NCI-H2107 treated with DMSO at 0.1 percent for 48 hours (cell line): ENCODE results near the gene GAS2L2.

Experiments
- DNase-seq: peaks from one replicate; lab custom pipeline; 2025; ENCODE audit not compliant: unreplicated experiment; lab: John Stamatoyannopoulos, UW

Gene GAS2L2

DNA sequence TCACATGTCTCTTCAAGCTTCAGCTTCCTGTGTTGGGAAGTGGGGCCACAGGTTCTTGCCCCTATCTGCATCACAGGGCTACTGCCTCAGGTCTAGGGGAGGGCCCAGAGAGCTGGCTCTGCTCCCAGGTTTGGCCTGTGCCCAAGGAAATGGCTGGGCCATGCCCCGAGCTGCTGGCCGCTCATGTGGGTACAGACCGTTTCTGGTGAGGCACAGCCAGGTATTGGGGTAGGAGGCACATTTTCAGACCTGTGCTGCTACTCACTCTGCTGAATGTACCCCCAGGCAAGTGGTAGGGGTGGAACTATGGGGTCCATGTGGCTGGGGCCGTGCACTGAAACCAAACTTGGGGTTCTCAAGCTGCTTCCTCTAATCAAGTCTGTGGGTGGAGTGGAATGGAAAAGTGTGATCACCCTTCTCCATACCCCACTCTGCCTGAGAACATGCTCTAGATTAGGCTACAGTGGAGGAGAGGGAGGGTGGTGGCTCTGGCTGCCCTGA lies 4.6 kb downstream of the GAS2L2 start:
- DNase-seq, result no peak

DNA sequence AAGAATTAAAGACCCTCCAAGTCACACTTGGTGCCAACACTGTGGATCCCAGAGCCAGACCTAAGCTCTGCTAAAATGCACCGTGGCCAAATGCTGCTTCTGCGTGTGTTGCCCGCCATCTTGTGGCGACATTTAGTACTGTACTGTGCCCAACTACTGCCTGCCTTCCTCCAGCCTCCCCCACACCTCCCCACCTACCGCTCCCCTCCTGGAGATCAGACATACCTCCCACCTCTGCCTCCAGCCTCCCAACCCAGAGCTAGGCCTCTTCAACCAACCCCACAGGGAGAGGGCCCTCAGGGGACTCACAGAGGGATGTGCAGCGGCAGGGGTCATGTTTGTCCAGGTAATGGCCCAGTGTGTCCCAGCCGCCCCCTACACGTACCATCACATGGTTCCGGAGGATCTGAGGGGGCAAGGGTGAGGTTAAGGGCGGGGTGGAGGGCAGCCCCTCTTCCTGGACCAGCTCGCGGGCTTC lies 5.5 kb downstream of the GAS2L2 start:
- DNase-seq, result peak; percentile 55

DNA sequence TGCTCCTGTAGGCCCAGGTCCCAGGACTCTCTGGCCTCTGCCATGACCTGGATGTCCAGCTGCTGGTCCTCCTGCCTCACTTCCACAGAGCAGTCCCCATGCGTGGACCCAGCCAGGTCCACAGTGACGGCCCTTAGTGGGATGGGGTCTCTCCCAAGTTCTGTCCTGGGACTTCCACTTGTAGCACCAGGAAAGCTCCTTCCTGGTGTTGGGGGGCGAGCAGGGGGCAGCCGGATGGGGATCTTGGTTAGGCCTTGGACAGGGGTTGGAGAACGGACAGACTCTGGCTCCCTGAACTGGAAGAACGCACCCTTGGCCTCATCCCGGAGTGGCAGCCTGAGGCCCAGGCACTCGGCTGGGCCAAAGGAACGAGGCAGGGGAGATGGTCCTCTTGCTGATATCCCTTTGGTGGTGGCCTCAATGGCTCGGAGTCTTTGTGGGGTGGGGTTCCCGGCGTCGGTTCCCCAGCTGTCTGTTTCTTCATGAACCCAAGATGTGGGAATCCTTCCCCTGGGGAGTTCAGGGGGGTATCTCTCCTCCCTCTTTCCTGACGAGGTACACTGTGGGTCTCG lies 7.2 kb downstream of the GAS2L2 start:
- no peak for DNase-seq

DNA sequence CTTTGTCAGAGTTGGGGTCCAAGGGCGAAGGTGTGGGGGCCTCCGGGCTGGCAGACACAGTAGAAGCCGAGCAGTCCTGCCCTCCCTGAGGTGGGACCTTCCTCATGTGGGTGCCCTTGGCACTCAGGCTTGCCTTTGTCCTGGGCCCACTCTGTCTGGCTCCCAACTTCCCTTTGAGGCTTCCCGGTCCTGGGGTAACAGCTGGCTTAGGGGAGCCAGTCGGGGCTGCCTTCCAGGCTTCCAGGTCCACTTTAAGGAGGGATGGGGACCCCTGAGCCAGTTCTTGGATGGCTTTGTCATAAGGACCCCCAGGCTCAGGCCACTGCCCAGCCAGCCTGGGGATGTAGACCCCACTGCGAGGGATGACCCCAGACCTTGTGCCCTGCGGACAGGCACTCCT lies 7.8 kb downstream of the GAS2L2 start:
- DNase-seq, result no peak

DNA sequence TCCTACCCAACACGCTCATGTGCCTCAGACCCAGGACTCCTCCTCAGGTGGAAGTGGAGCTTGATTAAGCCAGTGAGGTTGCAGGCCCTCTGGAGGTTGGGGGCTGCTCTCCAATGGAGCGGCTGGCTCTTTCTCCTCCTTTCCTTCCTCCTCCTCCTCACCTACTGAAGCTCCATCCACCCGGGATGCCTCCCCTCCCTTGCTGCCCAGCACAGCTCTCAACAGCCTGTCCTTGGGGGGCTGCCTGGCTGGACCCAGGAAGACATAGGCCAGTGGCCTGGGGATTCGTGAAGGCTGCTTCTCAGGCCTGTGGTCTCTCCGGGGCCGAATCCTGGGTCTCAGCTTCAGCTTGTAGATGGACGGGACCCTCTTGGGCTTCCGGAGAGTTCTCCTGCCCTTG lies 8.2 kb downstream of the GAS2L2 start:
- DNase-seq, result no peak

DNA sequence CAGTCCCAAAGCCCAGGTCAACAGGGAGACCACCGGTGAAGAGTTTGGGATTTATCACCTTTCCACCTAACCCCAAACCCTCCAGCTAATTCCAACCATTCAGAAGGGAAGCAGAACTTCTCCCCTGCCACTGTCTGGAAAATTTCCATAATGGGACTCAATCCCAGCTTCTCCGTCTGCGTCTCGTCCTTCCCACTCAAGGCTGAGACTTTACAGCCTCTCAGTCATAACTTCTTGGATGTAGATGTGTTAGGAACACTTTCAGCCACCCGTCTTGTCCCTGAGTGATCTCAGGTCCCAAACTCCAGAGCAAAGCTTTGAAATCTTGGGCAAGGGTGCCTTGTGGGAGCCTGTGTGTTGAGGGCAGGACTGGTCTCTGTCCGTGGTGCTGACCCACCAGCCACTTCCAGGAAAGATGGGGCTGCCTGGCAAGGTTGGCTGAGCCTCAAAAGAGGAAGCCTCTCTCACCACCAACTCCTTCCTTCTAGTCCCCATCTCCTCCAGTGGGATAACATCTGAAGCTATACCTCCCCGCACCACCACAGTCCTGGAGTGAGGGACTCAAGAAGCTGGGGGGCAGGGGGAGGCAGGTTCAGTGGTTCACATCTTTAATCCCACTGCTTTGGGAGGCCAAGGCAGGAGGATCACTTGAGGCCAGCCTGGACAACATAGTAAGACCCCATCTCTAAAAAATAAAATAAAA lies 9.3 kb downstream of the GAS2L2 start:
- no peak for DNase-seq

DNA sequence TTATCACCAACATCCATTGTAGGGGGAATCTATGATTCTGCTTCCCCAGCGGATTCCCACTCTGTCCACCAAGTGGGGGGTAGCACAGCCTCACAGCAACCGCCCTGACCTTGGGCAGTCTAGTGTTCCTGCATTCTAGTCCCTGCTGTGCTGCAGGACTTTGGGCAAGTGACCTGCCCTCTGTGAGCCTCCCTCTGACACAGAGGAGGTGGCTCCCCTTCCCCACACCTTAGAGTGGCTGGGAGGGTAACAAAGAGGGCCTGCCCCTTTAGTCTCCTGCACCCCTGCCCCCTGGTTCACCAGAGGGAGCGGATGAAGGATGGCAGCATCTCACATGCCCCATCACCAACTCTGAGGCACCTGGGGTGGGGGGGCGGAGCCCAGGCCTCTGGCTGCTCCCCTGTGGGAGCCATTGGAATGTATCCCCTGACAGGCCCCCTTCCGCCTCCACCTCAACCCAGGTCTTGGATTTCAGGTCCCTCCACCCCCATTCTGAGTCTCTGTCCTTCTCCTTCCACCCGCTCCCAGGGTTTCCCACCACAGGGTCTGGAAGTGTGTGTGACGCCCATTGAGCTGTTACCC lies 10.1 kb downstream of the GAS2L2 start:
- no peak for DNase-seq

DNA sequence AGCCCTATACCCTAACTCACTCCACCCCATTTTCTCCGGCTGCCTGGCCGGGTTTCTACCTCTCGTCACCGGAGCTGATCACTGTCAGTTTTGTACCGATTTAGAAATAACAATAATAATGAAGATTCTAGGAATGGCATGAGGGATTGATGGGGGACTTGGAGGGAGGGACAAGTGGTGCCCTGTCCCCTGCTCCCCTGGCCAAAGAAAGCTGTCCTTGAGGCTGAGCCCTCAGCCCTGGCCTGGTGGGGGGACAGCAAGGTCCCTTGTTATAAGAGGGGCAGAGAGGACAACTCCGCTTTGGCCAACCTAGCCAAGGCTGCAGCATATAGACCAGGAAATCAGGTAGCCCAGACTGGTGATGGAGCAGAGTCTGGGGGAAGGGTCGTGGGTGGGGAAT lies 10.5 kb downstream of the GAS2L2 start:
- DNase-seq, result no peak

DNA sequence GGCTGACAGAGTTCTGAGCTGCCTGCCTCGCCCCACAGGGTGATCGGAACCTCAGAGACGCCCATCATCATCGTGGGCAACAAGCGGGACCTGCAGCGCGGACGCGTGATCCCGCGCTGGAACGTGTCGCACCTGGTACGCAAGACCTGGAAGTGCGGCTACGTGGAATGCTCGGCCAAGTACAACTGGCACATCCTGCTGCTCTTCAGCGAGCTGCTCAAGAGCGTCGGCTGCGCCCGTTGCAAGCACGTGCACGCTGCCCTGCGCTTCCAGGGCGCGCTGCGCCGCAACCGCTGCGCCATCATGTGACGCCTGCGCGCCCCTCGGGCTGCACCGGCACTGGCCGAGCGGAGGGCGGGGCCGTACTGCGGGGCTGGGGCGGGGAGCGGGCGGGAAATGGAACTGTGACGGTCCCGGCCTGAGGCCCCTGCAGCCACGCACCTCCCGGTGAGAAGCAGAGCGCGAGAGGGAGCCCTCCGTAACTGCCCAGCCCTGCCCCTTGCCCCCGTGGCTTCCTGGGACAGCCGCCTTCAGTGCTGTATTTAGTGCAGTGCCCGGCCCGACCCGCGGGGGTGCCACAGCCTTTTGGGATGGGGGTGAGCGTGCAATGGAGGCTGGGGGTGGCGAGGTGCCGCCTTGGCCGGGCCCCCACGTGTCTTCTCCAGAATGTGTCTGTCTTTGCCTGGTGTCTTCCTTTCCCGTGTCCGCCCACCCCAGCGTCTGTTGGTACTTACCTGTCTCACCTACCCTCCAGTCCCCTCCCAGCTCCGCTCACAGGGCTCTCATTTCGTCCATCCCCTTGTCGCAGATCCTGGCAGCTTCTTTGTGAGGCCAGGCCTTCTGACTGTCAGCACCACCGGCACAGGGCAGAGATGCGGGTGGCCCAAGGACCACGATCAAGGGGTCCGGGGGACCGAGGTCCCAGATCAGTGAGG lies 11.8 kb downstream of the GAS2L2 start:
- no peak for DNase-seq

DNA sequence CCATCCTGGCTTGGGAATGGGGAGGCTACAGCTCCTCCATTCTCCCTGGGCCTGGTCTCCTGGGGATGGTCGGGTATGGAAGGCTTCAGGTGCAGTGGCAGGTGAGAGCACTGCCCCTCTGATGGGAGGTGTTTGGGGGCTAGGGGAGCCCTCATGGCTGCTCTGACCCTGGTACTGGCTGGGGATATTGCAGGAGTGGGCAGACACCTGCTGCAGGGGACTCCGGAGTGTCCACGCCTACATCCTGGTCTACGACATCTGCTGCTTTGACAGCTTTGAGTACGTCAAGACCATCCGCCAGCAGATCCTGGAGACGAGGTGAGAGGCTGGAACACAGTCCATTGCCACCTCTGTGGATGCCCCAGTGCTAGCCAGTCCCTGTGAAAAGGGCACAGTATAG lies 12.8 kb downstream of the GAS2L2 start:
- DNase-seq, result no peak

DNA sequence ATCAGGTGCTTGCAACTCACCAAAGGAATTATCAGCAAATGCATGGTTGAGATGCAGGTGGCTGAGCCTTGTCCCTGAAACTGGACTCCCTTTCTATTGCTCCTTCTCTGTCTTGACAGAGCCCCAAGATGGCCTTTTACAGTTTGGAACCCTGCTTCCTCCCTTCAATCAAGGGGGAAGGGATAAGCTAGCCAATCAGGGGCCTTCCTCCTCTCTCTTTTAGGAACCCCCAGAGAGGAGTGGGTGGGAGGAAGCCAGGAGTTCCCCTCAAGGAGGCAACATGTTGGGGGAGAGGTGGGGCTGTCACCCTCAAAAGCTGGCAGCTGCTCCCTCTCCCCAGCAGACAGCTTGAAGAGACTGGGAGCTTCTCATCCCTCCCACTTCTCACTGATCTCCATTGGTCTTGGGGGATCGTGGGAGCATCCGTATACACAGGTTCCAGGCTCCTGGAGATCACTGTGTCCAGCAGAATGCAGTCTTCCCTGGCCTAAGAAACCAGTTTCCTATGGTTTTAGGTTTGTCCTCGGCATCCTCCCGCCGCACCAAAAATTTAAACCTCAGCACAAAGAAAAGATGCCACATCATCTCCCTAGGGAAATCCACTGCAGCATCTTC lies 14.4 kb downstream of the GAS2L2 start:
- no peak for DNase-seq

DNA sequence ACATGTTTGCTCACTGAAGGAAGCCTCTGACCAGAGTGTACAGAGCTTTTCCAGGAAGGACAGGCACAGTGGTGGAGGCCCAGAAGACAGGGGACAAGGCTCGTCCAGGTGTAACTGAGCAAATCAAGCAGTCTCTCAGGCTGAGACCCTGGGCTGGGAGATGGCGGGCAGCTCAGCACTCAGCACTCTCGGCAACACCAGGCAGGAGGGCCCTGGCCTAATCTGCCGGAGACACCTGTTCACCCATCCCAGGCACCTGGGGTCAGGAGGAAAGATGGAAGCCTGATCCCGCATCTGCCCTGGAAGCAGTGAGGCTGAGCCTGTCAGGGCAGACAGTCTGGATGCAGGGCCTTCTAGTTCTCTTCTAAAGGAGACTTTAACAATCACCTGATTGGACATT lies 16.8 kb downstream of the GAS2L2 start:
- no peak for DNase-seq

DNA sequence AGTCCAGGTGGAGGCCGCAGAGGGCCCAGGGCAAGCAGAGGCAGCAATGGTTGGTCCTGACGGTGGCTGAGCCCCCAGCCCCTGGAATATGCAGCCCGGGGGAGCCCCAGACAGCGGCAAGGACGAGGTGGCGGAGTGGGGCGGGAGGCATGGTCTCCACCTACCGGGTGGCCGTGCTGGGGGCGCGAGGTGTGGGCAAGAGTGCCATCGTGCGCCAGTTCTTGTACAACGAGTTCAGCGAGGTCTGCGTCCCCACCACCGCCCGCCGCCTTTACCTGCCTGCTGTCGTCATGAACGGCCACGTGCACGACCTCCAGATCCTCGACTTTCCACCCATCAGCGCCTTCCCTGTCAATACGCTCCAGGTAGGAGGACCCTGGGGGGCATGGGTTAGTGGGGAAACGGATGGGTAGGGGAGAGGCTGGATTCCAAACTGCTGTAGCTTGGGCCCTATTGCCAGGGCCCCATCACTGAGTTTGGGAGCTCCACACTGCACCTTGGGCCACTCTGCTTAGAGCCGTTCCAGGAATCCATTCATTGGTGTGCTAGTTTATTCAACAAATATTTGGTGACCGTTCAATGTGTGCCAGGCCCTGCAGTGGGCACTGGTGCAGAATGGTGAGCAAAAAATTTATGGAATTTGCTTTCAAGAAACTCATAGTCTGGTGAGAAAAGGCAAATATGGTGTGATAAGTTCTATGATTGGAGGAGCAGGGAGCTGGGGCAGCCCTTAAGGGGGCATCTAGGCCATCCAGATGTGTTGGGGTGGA lies 17.8 kb downstream of the GAS2L2 start:
- no peak for DNase-seq

DNA sequence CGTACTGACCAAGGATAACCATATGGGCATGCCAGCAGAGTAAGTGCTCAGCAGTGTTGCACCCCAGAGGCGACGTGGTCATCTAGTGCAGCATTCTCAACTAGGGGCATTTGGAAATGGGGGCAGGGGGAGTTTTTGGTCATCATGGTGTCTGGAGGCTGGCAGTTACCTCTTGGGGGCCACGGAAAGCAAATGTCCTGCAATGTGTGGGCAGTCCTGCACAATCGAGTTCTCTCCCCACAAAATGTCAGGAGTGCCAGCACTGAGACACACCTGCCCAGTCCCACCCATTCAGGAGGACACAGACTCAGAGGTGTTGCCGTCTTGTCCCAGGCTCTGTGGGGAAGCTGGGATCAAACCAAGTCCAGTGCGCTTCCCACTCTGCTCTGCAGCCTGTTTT lies 18.6 kb downstream of the GAS2L2 start:
- DNase-seq, result no peak

DNA sequence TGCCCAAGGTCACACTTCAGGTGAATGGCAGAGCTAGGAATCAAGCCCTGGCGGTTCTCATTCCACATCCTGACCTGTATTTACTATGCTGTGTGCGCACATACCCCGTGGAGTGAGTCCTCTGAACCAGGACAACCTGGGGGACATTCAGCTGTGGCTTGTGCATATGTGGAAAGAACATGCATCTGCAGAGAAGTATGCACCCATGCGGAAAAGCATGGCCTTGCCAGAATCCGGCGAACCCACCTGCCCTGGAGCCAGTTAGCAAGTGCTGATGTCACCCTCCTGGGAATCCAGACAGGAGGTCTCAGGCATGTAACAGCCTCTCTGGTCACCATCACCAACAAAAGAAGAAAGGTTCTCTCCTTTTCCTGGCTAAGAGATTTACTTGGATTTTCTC lies 19.7 kb downstream of the GAS2L2 start:
- no peak for DNase-seq

DNA sequence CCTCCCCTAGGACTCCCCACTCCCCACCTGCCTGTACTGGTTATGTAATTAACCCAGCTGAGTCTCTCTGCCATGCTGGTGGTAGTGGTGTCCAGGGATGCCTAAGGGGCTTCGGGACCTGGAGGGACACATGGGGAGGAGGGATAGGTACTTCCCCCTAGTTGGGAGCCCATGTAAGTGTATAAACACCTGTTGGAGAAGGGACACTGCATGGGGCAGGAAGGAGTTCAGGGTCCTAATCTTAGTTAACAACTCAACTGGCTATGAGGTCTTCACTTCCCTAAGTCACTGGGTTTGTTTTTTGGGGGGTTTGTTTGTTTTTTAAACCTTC lies 20.3 kb downstream of the GAS2L2 start:
- DNase-seq, result no peak

DNA sequence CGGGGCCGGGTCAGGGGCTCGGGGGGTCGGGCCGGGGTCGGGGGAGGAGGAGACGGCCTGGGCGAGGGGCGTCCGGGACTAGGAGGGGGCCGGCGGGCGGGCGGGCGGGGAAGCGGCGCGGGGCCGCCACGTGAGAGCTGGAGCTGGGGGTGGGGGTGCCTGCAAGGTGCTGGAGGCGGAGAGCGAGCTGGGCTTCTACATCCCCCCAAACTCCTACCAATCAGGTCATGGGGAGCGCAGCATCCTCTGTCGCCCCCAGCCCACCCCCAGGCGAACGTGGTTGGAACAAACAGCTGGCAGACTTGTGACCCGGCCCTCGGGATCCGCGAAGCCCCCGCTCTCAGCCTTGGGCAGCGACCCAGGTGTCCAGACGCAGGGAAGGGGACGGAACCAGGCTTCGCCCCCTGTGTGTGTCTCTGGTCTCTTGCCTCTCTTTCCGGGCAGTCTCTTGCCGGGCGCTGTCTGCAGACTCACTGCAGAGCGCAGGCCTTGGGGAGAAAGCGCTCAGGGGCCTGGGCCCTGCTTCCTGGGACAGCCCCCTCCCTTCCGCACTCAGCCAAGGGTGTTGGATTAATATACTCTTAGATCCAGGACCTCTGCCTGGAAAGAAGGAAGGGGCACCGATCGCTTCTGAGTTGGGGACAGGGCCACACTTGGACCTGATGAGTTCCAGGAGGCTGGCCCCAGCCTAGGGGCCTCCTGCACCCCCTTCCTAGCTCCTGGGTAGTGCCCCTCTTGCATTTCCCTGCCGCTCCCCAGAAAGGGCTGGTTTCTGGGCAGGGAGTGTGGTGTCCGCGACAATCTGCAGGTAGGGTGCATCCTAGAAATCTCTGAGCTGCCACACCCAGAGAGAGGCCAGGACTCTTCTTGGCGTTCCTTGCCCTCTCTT lies 20.9 kb downstream of the GAS2L2 start:
- DNase-seq, result no peak

DNA sequence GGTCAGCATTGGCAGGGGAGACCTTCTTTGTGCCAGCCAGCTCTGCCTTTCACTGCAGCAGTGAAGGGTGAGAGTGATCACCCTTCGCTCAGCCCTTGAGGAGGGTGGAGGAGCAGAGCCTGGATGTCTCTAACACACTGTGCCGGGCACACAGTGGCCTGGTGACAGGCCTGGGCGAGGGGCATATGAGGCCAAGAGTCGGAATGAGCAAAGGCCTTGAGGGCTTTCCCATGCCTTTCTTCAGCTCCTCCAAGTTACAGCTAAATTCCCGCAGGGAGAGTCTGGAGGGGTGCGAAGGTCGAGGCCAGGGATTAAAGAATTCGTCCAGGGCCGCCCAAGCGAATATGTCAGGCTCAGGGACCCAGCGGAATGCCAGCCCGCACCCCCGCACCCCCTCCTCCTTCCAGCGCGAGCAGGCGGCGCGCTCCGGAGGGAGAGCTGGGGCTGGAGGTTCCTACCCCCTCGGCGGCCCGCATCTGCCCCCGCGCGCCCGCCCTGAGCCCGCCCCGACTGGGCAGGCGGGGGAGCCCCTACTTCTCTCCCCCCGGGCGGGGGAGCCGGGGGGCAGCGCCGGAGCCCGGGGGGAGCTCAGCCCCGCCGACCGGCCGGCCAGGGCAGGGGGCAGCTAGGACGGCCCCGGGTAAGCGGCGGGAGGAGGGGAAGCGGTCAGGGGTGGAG lies 21.7 kb downstream of the GAS2L2 start, which contains the start of gene RASL10B:
TSS of gene RASL10B (plus strand) at position 401 of the 678 bp plus-strand sequence. CDS start 3,546 bp downstream, outside the sequence.
- DNase-seq, result no peak
